Brain microvascular endothelial cell (primary cell): ENCODE measurements around the gene PRAC1.

Experiments used
- DNase-seq: peaks from one replicate; pipeline ENCODE4 v3.0.0-alpha.2; 2020
- H3K27ac ChIP-seq: fragments of 250-450 bp; sonication (Bioruptor Pico); 2 replicates; pipeline ENCODE4 v1.5.1; 2020; ENCODE audit warnings: mild to moderate bottlenecking, moderate library complexity
- H3K27me3 ChIP-seq: fragments of 250-450 bp; sonication (Bioruptor Pico); replicated peaks from 2 replicates; pipeline ENCODE4 v1.5.1; 2020; ENCODE audit warnings: mild to moderate bottlenecking
- H3K36me3 ChIP-seq: fragments of 250-450 bp; sonication (Bioruptor Pico); replicated peaks from 2 replicates; pipeline ENCODE4 v1.5.1; 2020; ENCODE audit warnings: mild to moderate bottlenecking
- H3K4me3 ChIP-seq: 2 replicates; pipeline ENCODE4 v1.5.1; 2011; ENCODE audit warnings: low read depth, mild to moderate bottlenecking, control low read depth, low read length, moderate library complexity
- CTCF ChIP-seq: IDR thresholded peaks from 2 replicates; pipeline ENCODE4 v1.5.1; 2011; ENCODE audit warnings: low read depth, mild to moderate bottlenecking, moderate library complexity, low read length, control low read depth, inconsistent platforms; ENCODE audit errors: missing control alignments
- in situ Hi-C: cut with HindIII; loops from 2 replicates; pipeline ENCODE4 v1.10.0; 2017; ENCODE audit warnings: low sequenced_read_pairs, low pct_ligation_motif_present

The PRAC1 gene

GRCh38 chr17:48728232-48729231 is 6.2 kb upstream of the PRAC1 start, which contains the start of gene HOXB13:
Gene HOXB13 (minus strand): TSS chr17:48728750. CDS start chr17:48728593, 157 bp downstream.
- no peaks in the 10 kb centered on the region for H3K36me3 ChIP-seq
- DNase-seq: no peak
- no peak within 1 kb of the TSS for H3K4me3 ChIP-seq
- TF ChIP-seq CTCF: no peak
- in situ Hi-C loops: no loop called here
- no peak within 1 kb of the TSS for H3K27ac ChIP-seq
- H3K27me3 ChIP-seq: peaks cover 97% of the 10 kb centered on the region

GRCh38 chr17:48727415-48728175 is 5.3 kb upstream of the PRAC1 start:
- no peaks in the 10 kb centered on the region for H3K36me3 ChIP-seq
- in situ Hi-C loops: no loop called here
- H3K4me3 ChIP-seq: no peak overlapping the region
- no peak for DNase-seq
- H3K27ac ChIP-seq: no peak overlapping the region
- TF ChIP-seq CTCF: no peak
- peaks cover 97% of the 10 kb centered on the region for H3K27me3 ChIP-seq

GRCh38 chr17:48726916-48727286 is 4.6 kb upstream of the PRAC1 start:
- in situ Hi-C loops: no loop called here
- Histone ChIP-seq H3K27ac (no peak overlapping the region), H3K27me3 (peaks cover 97% of the 10 kb centered on the region), H3K4me3 (no peak overlapping the region), H3K36me3 (no peaks in the 10 kb centered on the region)
- DNase-seq: no peak
- no peak for TF ChIP-seq CTCF

GRCh38 chr17:48726114-48726915 is 4.0 kb upstream of the PRAC1 start:
- in situ Hi-C loops: no loop called here
- no peak overlapping the region for H3K4me3 ChIP-seq

More at GRCh38 chr17:48726114-48726915, 4.0 kb upstream of the PRAC1 start:
- Histone ChIP-seq H3K27me3 (peaks cover 97% of the 10 kb centered on the region), H3K36me3 (no peaks in the 10 kb centered on the region), H3K27ac (no peak overlapping the region)
- no peak for DNase-seq
- no peak for TF ChIP-seq CTCF
